RWPE2 (cell line): Measurements from ENCODE around the gene FMNL2.

ENCODE experiments used
- ATAC-seq: fragments of 200-7000 bp; cut with Tn5 transposase; 3 replicates; pipeline ENCODE4 v1.9.1; 2021; ENCODE audit warnings: low read depth
- DNase-seq: peaks from one replicate; pipeline ENCODE4 v3.0.0-alpha.2; 2020; ENCODE audit warnings: low spot score
- H3K27ac ChIP-seq: fragments of 450-650 bp; 2 replicates; pipeline ENCODE4 v1.5.1; 2017; ENCODE audit warnings: mild to moderate bottlenecking; ENCODE audit not compliant: poor library complexity, severe bottlenecking
- H3K27me3 ChIP-seq: fragments of 250-450 bp; sonication (Bioruptor Pico); 2 replicates; pipeline ENCODE4 v1.5.1; 2021; ENCODE audit warnings: mild to moderate bottlenecking, moderate library complexity; ENCODE audit not compliant: insufficient read depth, poor library complexity, severe bottlenecking
- H3K36me3 ChIP-seq: fragments of 250-450 bp; sonication (Bioruptor Pico); 2 replicates; pipeline ENCODE4 v1.5.1; 2020; ENCODE audit warnings: low read depth, mild to moderate bottlenecking, moderate library complexity
- H3K4me1 ChIP-seq: fragments of 250-450 bp; sonication (Bioruptor Pico); 2 replicates; pipeline ENCODE4 v1.5.1; 2021; ENCODE audit warnings: mild to moderate bottlenecking, moderate library complexity; ENCODE audit not compliant: insufficient read depth, poor library complexity, severe bottlenecking
- H3K4me3 ChIP-seq: fragments of 250-450 bp; sonication (Bioruptor Pico); 2 replicates; pipeline ENCODE4 v1.5.1; 2021; ENCODE audit warnings: mild to moderate bottlenecking, moderate library complexity; ENCODE audit not compliant: severe bottlenecking
- H3K9me3 ChIP-seq: fragments of 250-450 bp; sonication (Bioruptor Pico); 2 replicates; pipeline ENCODE4 v1.5.1; 2021; ENCODE audit warnings: mild to moderate bottlenecking, moderate library complexity; ENCODE audit not compliant: severe bottlenecking
- TF ChIP-seq, protein P1 (sequence below): fragments of 450-650 bp; IDR thresholded peaks from one replicate; pipeline ENCODE4 v1.5.1; 2017; ENCODE audit warnings: mild to moderate bottlenecking, moderate library complexity; ENCODE audit not compliant: poor library complexity, severe bottlenecking

The FMNL2 gene

DNA sequence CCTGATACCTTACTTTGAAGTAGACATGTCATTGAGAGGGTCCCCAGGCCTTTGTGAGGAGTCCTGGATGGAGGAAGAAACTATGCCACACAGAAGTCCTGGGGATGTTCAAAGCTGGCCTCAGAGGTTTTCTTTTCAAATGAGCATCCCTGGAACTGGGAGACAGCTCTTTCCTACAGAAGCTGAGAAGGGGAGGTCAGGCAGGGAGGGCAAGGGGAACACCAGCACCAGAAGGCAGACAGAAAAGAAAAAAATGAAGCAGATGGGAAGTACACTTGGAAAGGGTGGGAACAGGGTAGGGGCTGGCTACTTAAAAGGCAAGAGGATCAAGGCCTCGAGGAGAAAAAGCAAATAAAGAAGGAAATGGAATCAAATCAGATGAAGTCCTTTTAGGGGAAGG, 120.0 kb downstream of the FMNL2 start:
- Histone ChIP-seq H3K4me3 (no peak overlapping the region), H3K4me1 (peaks cover 11% of the 10 kb centered on the region), H3K36me3 (no peaks in the 10 kb centered on the region), H3K27ac (peak overlapping the region; percentile 36), H3K27me3 (no peaks in the 10 kb centered on the region), H3K9me3 (no peaks in the 10 kb centered on the region)
- ATAC-seq: no peak
- TF ChIP-seq, protein P1, sequence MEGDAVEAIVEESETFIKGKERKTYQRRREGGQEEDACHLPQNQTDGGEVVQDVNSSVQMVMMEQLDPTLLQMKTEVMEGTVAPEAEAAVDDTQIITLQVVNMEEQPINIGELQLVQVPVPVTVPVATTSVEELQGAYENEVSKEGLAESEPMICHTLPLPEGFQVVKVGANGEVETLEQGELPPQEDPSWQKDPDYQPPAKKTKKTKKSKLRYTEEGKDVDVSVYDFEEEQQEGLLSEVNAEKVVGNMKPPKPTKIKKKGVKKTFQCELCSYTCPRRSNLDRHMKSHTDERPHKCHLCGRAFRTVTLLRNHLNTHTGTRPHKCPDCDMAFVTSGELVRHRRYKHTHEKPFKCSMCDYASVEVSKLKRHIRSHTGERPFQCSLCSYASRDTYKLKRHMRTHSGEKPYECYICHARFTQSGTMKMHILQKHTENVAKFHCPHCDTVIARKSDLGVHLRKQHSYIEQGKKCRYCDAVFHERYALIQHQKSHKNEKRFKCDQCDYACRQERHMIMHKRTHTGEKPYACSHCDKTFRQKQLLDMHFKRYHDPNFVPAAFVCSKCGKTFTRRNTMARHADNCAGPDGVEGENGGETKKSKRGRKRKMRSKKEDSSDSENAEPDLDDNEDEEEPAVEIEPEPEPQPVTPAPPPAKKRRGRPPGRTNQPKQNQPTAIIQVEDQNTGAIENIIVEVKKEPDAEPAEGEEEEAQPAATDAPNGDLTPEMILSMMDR: no peak
- no peak for DNase-seq

DNA sequence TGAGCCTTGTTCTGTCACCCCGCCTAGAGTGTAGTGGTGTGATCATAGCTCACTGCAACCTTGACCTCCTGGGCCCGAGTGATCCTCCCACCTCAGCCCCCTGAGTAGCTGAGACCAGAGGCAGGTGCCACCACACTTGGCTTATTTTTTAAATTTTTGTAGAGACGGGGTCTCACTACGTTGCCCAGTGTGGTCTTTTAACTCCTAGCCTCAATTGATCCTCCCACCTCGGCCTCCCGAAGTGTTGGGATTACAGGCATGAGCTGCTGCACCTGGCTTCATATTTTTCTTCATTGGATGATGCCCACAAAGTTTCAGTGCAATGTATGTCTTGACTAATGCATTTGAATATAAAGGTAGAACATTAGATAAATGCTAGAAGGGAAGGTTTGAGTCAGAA, 120.8 kb downstream of the FMNL2 start:
- peaks cover 11% of the 10 kb centered on the region for H3K4me1 ChIP-seq
- H3K36me3 ChIP-seq: no peaks in the 10 kb centered on the region
- H3K27ac ChIP-seq: peak overlapping the region; percentile 36
- no peaks in the 10 kb centered on the region for H3K27me3 ChIP-seq
- no peak for DNase-seq
- TF ChIP-seq, protein P1: no peak
- no peaks in the 10 kb centered on the region for H3K9me3 ChIP-seq
- no peak overlapping the region for H3K4me3 ChIP-seq
- no peak for ATAC-seq

DNA sequence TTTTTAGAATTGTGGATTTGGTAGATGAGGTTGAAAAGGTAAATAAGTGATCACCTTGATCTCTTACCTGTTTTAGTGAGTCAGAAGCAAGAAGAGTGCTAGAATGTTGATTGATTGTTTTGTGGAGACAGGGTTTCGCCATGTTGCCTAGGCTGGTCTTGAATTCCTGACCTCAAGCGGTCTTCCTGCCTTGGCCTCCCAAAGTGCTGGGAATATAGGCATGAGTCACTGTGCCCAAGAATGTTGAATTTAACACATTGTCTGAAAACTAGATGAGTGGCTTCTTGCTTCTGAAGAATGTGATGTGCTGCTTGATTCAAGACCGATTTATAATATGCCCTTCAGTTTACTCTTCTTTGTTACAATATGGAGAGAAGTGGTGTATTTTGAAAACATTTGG, 121.3 kb downstream of the FMNL2 start:
- Histone ChIP-seq H3K27ac (peak overlapping the region; percentile 36), H3K27me3 (no peaks in the 10 kb centered on the region), H3K4me3 (no peak overlapping the region), H3K36me3 (no peaks in the 10 kb centered on the region), H3K9me3 (no peaks in the 10 kb centered on the region), H3K4me1 (peaks cover 11% of the 10 kb centered on the region)
- no peak for DNase-seq
- ATAC-seq: peak; percentile 88
- TF ChIP-seq, protein P1: no peak

DNA sequence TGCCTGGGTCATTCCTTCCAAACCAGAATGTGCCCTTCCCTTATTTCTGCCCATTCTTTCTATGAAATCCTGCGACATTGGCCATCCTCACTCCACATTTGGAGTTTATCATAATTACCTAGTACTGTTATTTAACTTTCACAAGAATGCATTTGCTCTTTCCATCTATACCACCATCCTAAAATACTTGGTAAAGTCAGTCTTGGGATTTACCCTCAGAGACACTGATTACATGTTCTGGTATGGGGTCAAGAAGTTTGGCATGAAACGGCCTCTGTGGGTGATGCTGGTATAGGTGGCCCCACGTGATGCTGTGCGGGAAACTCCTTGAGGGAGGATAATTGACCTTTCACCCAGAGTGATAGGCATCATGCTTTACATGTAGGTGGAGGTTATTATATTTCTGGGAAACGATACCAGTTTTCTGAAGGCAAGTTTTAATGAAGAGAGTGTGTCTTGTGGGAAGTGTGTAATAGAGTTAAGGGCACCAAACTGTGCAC, 123.5 kb downstream of the FMNL2 start:
- Histone ChIP-seq H3K9me3 (no peaks in the 10 kb centered on the region), H3K27ac (no peak overlapping the region), H3K4me1 (peaks cover 11% of the 10 kb centered on the region), H3K36me3 (no peaks in the 10 kb centered on the region), H3K4me3 (no peak overlapping the region), H3K27me3 (no peaks in the 10 kb centered on the region)
- TF ChIP-seq, protein P1: no peak
- ATAC-seq (no peak), DNase-seq (no peak)

DNA sequence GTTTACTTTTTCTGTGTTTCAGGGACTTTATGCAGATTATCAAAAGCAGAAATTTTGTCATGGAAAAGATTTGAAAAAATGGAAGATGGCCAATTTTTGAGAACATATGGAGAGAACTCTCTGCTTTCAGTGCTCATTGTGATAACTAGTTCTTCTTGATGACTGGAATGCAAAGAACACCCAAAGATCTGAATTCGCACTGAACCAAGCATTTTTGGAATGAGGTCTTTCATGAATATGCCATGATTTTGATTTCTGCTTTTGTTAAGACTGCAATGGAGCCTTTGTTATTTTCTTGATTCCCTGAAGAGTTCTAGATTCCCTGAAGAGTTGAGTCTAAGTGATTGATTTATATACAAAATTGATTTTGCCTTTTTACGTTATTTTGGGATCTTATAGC, 124.1 kb downstream of the FMNL2 start:
- Histone ChIP-seq H3K9me3 (no peaks in the 10 kb centered on the region), H3K27me3 (no peaks in the 10 kb centered on the region), H3K27ac (no peak overlapping the region), H3K36me3 (no peaks in the 10 kb centered on the region), H3K4me1 (peaks cover 11% of the 10 kb centered on the region), H3K4me3 (no peak overlapping the region)
- TF ChIP-seq, protein P1: no peak
- no peak for DNase-seq
- ATAC-seq: no peak
